Astrocyte (in vitro differentiated cells and primary cell): ENCODE results near the gene COLEC11. TPM values are rescaled to one million over a fixed set of nuclear protein-coding genes. Genes with fewer than 3 reads are reported as not detected.

ENCODE experiments used
- DNase-seq: peaks from one replicate; pipeline ENCODE4 v3.0.0-alpha.2; 2010; ENCODE audit warnings: low read depth
- FAIRE-seq: peaks from 2 replicates; lab custom pipeline; 2011; peaks lifted over from hg19 to GRCh38; lab: Jason Lieb, UNC
- H2AFZ ChIP-seq: 2 replicates; pipeline ENCODE4 v1.6.0; 2012; ENCODE audit warnings: low read depth, low read length, inconsistent platforms
- H3K27ac ChIP-seq: 2 replicates; pipeline ENCODE4 v1.5.1; 2011; ENCODE audit warnings: low read depth, low read length, inconsistent platforms
- H3K27me3 ChIP-seq: 2 replicates; pipeline ENCODE4 v1.6.0; 2011; ENCODE audit warnings: low read length, inconsistent platforms; ENCODE audit not compliant: insufficient read depth
- H3K36me3 ChIP-seq: 2 replicates; pipeline ENCODE4 v1.5.1; 2011; ENCODE audit warnings: low read length, inconsistent platforms; ENCODE audit not compliant: insufficient read depth
- H3K4me1 ChIP-seq: 2 replicates; pipeline ENCODE4 v1.5.1; 2011; ENCODE audit warnings: low read length, inconsistent platforms; ENCODE audit not compliant: insufficient read depth
- H3K4me2 ChIP-seq: 2 replicates; pipeline ENCODE4 v1.6.0; 2012; ENCODE audit warnings: low read length, inconsistent platforms
- H3K4me3 ChIP-seq: 2 replicates; pipeline ENCODE4 v1.5.1; 2011; ENCODE audit warnings: low read depth, mild to moderate bottlenecking, low read length, inconsistent platforms; ENCODE audit not compliant: insufficient read depth
- H3K79me2 ChIP-seq: 2 replicates; pipeline ENCODE4 v1.6.0; 2012; ENCODE audit warnings: mild to moderate bottlenecking, low read length, inconsistent platforms; ENCODE audit not compliant: insufficient read depth
- H3K9ac ChIP-seq: 2 replicates; pipeline ENCODE4 v1.6.0; 2012; ENCODE audit warnings: mild to moderate bottlenecking, low read length, inconsistent platforms
- H3K9me3 ChIP-seq: 2 replicates; pipeline ENCODE4 v1.5.1; 2012; ENCODE audit warnings: low read depth, mild to moderate bottlenecking, low read length, inconsistent platforms; ENCODE audit not compliant: insufficient read depth
- H4K20me1 ChIP-seq: 2 replicates; pipeline ENCODE4 v1.6.0; 2012; ENCODE audit warnings: low read length, inconsistent platforms; ENCODE audit not compliant: insufficient read depth
- H3K27ac Mint-ChIP-seq: one replicate; pipeline ENCODE4 v1.8.0; 2021; ENCODE audit warnings: mild to moderate bottlenecking, mixed read lengths; ENCODE audit not compliant: unreplicated experiment
- H3K27me3 Mint-ChIP-seq: one replicate; pipeline ENCODE4 v1.8.0; 2021; ENCODE audit warnings: low read depth, mixed read lengths; ENCODE audit not compliant: unreplicated experiment
- H3K36me3 Mint-ChIP-seq: one replicate; pipeline ENCODE4 v1.8.0; 2021; ENCODE audit warnings: low read depth, mixed read lengths; ENCODE audit not compliant: unreplicated experiment
- H3K4me1 Mint-ChIP-seq: one replicate; pipeline ENCODE4 v1.8.0; 2021; ENCODE audit warnings: low read depth, mixed read lengths; ENCODE audit not compliant: unreplicated experiment
- H3K4me3 Mint-ChIP-seq: one replicate; pipeline ENCODE4 v1.8.0; 2021; ENCODE audit warnings: mild to moderate bottlenecking, moderate library complexity, mixed read lengths; ENCODE audit not compliant: unreplicated experiment
- H3K9me3 Mint-ChIP-seq: one replicate; pipeline ENCODE4 v1.8.0; 2021; ENCODE audit warnings: mild to moderate bottlenecking, mixed read lengths; ENCODE audit not compliant: unreplicated experiment
- EZH2 ChIP-seq: IDR thresholded peaks from 2 replicates; pipeline ENCODE4 v1.6.1; 2012; ENCODE audit warnings: mild to moderate bottlenecking, low read length, inconsistent platforms; ENCODE audit not compliant: insufficient read depth
- total RNA-seq: library from RNA; stranded (reverse); gene quantifications from 2 replicates; pipeline ENCODE4 v1.2.1, GENCODE V29; 2021
- TF ChIP-seq, protein P1 (sequence below): IDR thresholded peaks from 2 replicates; pipeline ENCODE4 v1.5.1; 2011; ENCODE audit warnings: low read depth, mild to moderate bottlenecking, inconsistent platforms, low read length, moderate library complexity; ENCODE audit not compliant: insufficient read depth

COLEC11 gene
- total RNA-seq, 1 donor from 2014 or later: not detected

DNA sequence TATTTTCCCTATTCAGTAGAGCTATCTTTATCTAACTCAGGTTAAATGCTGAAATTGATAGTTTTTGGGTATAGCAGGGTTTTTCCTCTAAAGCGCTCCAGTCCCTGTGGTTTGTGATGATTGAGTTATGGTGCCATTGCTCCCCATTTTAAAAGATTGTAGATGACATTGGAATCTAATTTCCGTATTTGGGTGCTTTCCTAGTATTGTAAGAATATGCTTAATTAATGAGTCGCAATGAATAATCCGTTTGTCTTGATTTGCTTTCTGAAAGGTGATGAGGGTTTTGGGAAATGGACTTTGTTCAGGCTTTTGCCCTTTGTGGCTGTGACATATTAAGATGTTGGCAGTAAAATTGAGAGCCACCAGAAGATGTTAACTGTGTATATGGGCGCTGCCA lies 15.9 kb upstream of the COLEC11 start:
- peaks cover 29% of the 10 kb centered on the region for H3K4me1 ChIP-seq
- H3K36me3 Mint-ChIP-seq: peaks cover 24% of the 10 kb centered on the region
- no peaks in the 10 kb centered on the region for H3K9me3 ChIP-seq
- no peaks in the 10 kb centered on the region for H3K27me3 Mint-ChIP-seq
- DNase-seq (peak; percentile 9), FAIRE-seq (no peak)
- no peaks in the 10 kb centered on the region for H3K27me3 ChIP-seq
- no peak overlapping the region for H3K27ac ChIP-seq
- H4K20me1 ChIP-seq: peaks cover 73% of the 10 kb centered on the region
- peaks cover 56% of the 10 kb centered on the region for H3K36me3 ChIP-seq
- no peak overlapping the region for H2AFZ ChIP-seq
- H3K4me3 ChIP-seq: peak overlapping the region; percentile 30
- H3K4me2 ChIP-seq: peak overlapping the region; percentile 86
- peak overlapping the region; percentile 99 for H3K4me3 Mint-ChIP-seq
- peaks cover 32% of the 10 kb centered on the region for H3K4me1 Mint-ChIP-seq
- H3K79me2 ChIP-seq: peaks cover 67% of the 10 kb centered on the region
- TF ChIP-seq, protein P1, sequence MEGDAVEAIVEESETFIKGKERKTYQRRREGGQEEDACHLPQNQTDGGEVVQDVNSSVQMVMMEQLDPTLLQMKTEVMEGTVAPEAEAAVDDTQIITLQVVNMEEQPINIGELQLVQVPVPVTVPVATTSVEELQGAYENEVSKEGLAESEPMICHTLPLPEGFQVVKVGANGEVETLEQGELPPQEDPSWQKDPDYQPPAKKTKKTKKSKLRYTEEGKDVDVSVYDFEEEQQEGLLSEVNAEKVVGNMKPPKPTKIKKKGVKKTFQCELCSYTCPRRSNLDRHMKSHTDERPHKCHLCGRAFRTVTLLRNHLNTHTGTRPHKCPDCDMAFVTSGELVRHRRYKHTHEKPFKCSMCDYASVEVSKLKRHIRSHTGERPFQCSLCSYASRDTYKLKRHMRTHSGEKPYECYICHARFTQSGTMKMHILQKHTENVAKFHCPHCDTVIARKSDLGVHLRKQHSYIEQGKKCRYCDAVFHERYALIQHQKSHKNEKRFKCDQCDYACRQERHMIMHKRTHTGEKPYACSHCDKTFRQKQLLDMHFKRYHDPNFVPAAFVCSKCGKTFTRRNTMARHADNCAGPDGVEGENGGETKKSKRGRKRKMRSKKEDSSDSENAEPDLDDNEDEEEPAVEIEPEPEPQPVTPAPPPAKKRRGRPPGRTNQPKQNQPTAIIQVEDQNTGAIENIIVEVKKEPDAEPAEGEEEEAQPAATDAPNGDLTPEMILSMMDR: no peak
- TF ChIP-seq EZH2: no peak
- H3K27ac Mint-ChIP-seq: no peak overlapping the region
- no peaks in the 10 kb centered on the region for H3K9me3 Mint-ChIP-seq
- H3K9ac ChIP-seq: peak overlapping the region; percentile 63

DNA sequence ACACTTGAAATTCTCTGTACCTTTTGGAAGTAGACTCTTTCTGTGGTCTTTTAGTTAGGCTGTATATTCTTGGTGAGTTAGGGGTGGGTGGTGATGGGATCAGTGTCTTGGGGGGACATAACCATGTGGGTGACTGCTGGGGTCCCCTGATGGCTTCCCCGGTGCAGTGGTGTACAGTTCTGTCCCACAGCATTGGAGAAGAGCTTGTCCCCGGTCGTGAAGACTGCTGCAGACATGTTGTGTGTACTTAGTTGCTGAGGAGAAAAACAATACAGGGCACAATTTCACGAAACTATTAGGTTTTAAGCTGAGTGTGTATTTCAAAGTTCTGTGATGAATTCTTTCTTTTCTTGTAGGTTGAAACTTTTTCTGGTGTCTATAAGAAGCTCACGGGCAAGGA lies 14.5 kb upstream of the COLEC11 start:
- Histone ChIP-seq H3K79me2 (peaks cover 63% of the 10 kb centered on the region), H3K4me1 (peaks cover 29% of the 10 kb centered on the region), H3K9me3 (no peaks in the 10 kb centered on the region), H3K36me3 (peaks cover 56% of the 10 kb centered on the region), H3K27me3 (no peaks in the 10 kb centered on the region), H2AFZ (no peak overlapping the region), H3K4me3 (no peak overlapping the region), H3K4me2 (no peak overlapping the region), H4K20me1 (peaks cover 73% of the 10 kb centered on the region), H3K9ac (peak overlapping the region; percentile 21), H3K27ac (no peak overlapping the region)
- no peak for FAIRE-seq
- Mint-ChIP-seq H3K4me1 (peaks cover 32% of the 10 kb centered on the region), H3K27me3 (no peaks in the 10 kb centered on the region), H3K4me3 (no peak overlapping the region), H3K36me3 (peaks cover 24% of the 10 kb centered on the region), H3K9me3 (no peaks in the 10 kb centered on the region), H3K27ac (no peak overlapping the region)
- DNase-seq: no peak
- no peak for TF ChIP-seq EZH2
- TF ChIP-seq, protein P1: no peak

DNA sequence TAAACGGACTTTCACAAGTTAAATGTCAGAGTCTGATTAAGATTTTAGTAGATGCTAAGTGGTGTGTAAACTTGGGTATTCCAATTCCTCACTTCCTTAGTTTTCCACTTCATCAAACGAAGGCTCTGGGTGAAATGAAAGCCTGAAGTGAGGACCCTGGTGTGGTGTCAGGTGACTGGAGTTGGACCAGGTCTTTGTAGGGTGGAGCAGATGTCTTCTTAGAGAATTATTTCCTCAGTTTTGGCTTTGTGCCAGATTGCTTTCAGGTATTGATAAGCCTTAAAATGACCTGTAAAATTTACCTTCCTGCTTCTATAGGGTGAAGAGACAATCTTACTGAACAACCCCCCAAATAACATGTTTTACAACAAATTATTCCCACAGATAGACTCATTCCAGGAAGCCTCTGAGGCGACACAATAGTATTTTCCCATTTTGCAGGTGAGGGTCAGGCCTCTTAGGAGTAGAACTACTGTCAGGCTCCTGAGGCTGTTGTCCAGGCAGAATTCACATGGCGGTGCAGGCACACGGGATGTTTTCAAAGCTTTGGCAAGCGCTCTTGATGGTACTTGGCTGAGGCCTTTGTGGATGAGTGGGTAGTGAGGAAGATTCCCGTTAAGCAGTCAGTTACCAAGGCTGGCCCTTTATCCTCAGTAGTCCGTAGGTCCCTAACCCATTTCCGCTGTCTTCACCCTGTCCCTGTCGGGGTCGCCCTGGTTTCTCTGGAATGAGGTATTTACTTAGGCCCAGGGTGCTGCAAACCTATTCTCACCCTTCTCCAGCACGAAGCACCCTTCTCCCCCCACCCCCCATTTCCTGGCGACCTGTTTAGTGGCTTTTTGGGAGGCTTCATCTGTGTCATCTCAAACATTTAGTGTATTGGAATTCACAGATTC lies 13.3 kb upstream of the COLEC11 start:
- DNase-seq (no peak), FAIRE-seq (no peak)
- Histone ChIP-seq H3K9me3 (no peaks in the 10 kb centered on the region), H3K36me3 (peaks cover 56% of the 10 kb centered on the region), H2AFZ (no peak overlapping the region), H3K4me2 (no peak overlapping the region), H3K4me3 (no peak overlapping the region), H3K27me3 (no peaks in the 10 kb centered on the region), H3K27ac (no peak overlapping the region), H4K20me1 (peaks cover 61% of the 10 kb centered on the region), H3K9ac (no peak overlapping the region), H3K4me1 (peaks cover 28% of the 10 kb centered on the region), H3K79me2 (peaks cover 51% of the 10 kb centered on the region)
- Mint-ChIP-seq H3K27me3 (no peaks in the 10 kb centered on the region), H3K9me3 (no peaks in the 10 kb centered on the region), H3K4me3 (no peak overlapping the region), H3K4me1 (peaks cover 27% of the 10 kb centered on the region), H3K36me3 (peaks cover 20% of the 10 kb centered on the region), H3K27ac (peak overlapping the region; percentile 53)
- TF ChIP-seq, protein P1: no peak
- no peak for TF ChIP-seq EZH2
